Measurements from ENCODE around the gene GNG2.

Gene GNG2

DNA sequence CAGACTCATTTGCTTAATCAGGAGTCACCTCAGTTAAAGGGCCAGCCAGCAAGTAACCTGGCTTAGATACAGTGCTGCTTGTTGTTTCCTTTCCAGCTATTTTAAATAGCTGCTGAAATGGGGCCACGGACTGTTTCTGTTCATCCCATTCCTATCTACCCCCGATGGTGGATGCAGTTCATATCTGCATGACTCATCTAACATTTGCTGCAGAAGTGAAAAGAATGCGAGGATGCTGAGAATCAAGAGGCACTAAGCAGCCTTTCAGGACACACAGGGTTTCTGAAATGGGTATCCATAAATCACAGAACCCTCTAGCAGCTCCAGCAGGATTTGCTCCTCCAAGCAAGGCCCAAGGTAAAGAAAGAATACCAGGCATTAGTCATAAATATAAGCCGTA lies 68.8 kb downstream of the GNG2 start:
- no peak for DNase-seq (ENCODE audit: low read depth)
- TF ChIP-seq, protein P1, sequence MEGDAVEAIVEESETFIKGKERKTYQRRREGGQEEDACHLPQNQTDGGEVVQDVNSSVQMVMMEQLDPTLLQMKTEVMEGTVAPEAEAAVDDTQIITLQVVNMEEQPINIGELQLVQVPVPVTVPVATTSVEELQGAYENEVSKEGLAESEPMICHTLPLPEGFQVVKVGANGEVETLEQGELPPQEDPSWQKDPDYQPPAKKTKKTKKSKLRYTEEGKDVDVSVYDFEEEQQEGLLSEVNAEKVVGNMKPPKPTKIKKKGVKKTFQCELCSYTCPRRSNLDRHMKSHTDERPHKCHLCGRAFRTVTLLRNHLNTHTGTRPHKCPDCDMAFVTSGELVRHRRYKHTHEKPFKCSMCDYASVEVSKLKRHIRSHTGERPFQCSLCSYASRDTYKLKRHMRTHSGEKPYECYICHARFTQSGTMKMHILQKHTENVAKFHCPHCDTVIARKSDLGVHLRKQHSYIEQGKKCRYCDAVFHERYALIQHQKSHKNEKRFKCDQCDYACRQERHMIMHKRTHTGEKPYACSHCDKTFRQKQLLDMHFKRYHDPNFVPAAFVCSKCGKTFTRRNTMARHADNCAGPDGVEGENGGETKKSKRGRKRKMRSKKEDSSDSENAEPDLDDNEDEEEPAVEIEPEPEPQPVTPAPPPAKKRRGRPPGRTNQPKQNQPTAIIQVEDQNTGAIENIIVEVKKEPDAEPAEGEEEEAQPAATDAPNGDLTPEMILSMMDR (IDR thresholded peaks at IDR 0.05; ENCODE audit: control insufficient read depth, extremely low read depth, insufficient read depth): no peak
- no peak overlapping the region for H3K4me3 ChIP-seq (ENCODE audit: low read depth, low read length)

- TF ChIP-seq, protein P1 (IDR thresholded peaks at IDR 0.05; ENCODE audit: control insufficient read depth, extremely low read depth, insufficient read depth): no peak
- H3K4me3 ChIP-seq (ENCODE audit: low read depth, low read length): no peak overlapping the region
- no peak for DNase-seq (ENCODE audit: low read depth)
Observed at GRCh38 chr14:51929910-51930682, 69.7 kb downstream of the GNG2 start.

- TF ChIP-seq, protein P1 (IDR thresholded peaks at IDR 0.05; ENCODE audit: control insufficient read depth, extremely low read depth, insufficient read depth): no peak
- no peak for DNase-seq (ENCODE audit: low read depth)
- no peak overlapping the region for H3K4me3 ChIP-seq (ENCODE audit: low read depth, low read length)
Observed at GRCh38 chr14:51931308-51931707, 70.9 kb downstream of the GNG2 start.

DNA sequence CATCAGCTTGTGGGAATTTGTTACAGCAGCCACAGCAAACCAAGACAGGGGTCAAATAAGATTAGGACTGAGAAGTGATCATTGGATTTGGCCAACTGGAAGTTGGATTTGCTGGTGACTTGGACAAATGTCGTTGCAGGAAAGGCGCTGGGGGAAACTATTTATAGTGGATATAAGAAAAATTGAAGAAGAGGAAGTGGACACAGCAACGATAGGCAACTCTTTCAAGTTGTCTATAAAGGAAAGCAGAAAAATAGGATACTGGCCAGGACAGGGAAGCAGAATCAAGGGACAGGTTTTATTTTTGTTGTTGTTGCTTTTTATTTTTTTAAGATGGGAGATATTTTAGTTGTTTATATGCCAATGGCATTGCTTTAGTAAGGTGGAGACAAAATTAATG lies 72.8 kb downstream of the GNG2 start:
- TF ChIP-seq, protein P1 (IDR thresholded peaks at IDR 0.05; ENCODE audit: control insufficient read depth, extremely low read depth, insufficient read depth): no peak

DNA sequence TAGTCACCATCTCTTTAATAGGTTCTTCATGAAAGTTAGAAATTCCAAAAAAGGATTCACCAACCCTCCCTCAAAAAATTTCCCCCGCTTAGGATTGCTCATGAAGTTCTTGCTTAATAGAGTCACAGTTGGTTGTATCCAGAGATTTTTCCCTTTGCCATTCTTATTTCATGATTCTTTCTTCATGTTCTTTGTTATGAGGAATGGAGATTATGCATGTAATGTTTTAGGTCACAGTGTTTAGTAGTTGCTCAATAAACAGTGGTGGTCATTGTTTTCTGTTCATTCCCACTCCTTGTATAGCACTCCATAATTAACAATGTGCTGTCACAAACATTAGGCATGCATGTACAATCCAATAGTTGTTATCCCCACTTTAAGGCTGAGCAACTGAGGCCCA lies 77.7 kb downstream of the GNG2 start:
- TF ChIP-seq, protein P1 (IDR thresholded peaks at IDR 0.05; ENCODE audit: control insufficient read depth, extremely low read depth, insufficient read depth): no peak
- H3K4me3 ChIP-seq (ENCODE audit: low read depth, low read length): no peak overlapping the region
- no peak for DNase-seq (ENCODE audit: low read depth)

More for the DNA sequence above, 72.8 kb downstream of the GNG2 start:
- H3K4me3 ChIP-seq (ENCODE audit: low read depth, low read length): no peak overlapping the region
- DNase-seq (ENCODE audit: low read depth): no peak

DNA sequence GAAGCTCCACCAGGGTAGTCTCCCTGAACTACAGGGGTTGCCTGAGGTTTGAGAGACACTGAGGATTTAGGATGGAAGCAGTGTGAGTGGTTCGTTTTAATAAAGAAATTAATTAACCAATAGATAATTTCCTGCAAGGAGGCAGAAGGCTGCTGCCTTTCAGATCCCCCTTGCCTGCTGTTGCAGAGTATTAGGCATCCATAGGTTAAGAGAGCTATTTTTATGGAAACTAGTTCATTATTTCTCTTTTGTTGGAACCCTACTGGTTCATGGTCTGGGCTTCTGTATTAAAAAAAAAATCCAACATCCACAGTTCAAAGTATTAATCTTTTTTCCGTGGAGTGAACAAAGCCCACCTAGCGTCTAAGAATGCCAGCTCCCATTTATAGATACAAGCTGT lies 78.4 kb downstream of the GNG2 start:
- DNase-seq (ENCODE audit: low read depth): no peak
- H3K4me3 ChIP-seq (ENCODE audit: low read depth, low read length): no peak overlapping the region
- TF ChIP-seq, protein P1 (IDR thresholded peaks at IDR 0.05; ENCODE audit: control insufficient read depth, extremely low read depth, insufficient read depth): no peak

DNA sequence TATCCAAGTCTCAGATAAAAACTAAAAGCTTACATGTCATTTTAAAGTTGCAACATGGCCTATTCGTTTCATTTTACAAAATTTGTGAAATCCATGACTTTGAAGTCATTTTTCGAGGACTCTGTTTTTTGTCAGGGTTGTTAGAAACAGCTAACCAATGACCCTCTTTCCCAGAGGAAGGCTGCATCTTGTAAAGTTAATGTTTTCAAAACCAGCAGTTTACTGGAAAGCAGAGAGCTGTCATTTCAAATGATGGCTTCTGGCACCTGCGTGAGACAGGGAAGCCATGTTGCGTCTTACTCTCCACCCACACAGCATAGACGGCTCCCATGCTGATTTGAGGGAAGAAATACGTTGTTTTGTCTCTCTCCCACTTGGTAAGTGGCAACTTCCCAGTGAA lies 78.8 kb downstream of the GNG2 start:
- TF ChIP-seq, protein P1 (IDR thresholded peaks at IDR 0.05; ENCODE audit: control insufficient read depth, extremely low read depth, insufficient read depth): no peak
- H3K4me3 ChIP-seq (ENCODE audit: low read depth, low read length): no peak overlapping the region

More for the DNA sequence above, 78.8 kb downstream of the GNG2 start:
- no peak for DNase-seq (ENCODE audit: low read depth)

Data from LNCaP clone FGC (cell line).